HG03521 (cell line): ENCODE measurements around the gene TBL2.
"Not testable (repeated sequence)": the region's sequence is repeated elsewhere in the genome, so short reads cannot be mapped to it uniquely, and the experiment has no call there.

Source experiments
- ATAC-seq: cut with Tn5 transposase; IDR thresholded peaks from one replicate; pipeline ENCODE4 v1.9.1; 2021; ENCODE audit warnings: mild to moderate bottlenecking, moderate library complexity; ENCODE audit not compliant: unreplicated experiment

The TBL2 gene

DNA sequence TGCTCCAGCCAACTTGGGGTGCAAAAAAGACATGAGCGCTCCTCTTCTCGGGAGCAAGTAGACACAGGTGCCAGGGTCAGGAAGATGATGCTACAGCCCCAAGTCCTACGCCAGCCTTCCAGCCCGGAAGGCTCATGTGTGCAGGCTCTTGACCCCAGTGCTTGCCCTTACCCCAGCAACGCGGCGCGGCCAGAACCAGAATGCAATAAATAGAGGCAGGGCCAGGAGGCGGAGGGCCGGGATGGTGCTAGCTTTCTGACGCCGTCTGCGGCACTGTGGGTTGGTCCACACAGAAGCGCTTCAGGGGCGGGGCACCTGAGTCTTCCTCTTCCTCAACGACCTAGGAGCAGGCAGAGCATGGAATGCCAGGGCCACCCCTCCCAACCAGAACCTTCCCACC, 41.3 kb downstream of the TBL2 start:
- ATAC-seq: no peak

DNA sequence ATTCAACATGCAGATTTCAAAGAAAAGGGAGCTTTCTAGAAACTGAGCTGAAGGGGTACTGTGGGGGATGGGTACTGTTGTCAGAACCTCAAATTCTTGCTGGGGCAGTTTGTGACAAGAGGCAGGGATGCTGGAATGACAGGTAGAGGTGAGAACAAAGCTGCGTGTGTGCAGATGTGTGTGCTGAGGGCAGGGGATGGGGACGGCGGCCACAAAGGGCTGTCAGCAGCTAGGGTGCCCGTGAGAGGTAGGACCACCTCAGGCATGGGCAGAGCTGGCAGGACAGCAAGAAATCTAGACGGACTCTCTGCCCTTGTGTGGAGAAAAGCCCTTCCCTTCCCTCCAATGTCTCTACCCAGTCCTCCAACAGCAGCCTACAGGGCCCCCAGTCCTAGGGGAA, 41.9 kb downstream of the TBL2 start:
- ATAC-seq: no peak

DNA sequence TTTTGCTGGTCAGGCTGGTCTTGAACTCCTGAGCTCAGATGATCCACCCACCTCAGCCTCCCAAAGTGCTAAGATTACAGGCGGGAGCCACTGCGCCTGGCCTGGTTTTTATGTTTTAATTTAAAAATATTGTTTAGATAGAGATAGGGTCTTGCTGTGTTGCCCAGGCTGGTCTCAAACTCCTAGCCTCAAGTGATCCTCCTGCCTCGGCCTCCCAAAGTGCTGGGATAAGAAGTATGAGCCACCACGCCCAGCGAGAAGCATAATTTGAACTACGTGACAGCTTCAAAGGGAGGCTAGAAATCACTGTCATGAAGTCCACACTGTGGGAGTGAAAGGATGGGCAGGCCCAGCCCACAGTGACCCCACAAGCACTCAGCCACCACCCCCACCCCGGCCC, 42.5 kb downstream of the TBL2 start:
- ATAC-seq: not testable (repeated sequence)

DNA sequence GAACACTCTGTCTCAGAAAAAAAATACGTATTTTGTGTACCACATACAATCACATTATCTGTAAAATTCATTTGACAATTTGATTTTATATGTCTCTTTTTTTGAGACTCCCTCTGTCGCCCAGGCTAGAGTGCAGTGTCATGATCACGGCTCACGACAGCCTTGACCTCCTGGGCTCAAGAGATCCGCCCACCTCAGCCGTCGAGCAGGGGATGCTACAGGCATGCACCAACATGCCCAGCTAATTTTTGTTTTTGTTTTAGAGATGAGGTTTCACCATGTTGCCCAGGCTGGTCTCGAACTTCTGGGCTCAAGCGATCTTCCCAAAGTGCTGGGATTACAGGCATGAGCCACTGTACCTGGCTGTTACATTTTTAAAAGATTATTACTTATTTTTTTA, 44.6 kb downstream of the TBL2 start:
- ATAC-seq: no peak

DNA sequence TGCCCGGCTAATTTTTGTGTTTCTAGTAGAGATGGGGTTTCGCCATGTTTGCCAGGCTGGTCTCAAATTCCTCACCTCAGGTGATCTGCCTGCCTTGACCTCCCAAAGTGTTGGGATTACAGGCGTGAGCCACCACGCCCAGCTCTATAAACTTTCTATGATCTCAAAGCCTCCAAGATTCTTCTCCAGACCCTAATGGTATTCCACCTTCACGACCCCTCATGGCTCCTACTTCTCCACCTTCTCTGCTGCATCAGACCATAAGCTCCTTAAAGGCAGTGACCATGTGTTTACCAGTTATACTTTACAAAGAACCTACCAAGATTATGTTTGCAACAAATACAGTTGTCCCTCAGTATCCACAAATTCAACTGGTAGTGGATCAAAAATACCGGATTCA, 46.2 kb downstream of the TBL2 start:
- ATAC-seq: no peak

DNA sequence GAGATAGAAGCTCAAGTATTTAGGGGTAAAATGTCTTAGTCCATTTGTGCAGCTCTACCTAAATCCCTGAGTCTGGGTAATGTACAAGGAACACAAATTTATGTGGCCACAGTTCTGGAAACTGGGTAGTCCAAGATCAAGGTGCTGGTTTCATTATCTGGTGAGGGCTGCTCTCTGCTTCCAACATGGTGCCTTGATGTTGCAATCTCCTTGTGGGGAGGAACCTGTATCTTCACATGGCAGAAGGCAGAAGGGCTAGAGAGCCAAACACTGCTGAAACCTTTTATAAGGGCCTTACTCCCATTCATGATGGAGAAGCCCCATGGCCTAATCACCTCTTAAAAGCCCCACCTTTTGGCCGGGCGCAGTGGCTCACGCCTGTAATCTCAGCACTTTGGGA, 47.6 kb downstream of the TBL2 start:
- ATAC-seq: no peak

DNA sequence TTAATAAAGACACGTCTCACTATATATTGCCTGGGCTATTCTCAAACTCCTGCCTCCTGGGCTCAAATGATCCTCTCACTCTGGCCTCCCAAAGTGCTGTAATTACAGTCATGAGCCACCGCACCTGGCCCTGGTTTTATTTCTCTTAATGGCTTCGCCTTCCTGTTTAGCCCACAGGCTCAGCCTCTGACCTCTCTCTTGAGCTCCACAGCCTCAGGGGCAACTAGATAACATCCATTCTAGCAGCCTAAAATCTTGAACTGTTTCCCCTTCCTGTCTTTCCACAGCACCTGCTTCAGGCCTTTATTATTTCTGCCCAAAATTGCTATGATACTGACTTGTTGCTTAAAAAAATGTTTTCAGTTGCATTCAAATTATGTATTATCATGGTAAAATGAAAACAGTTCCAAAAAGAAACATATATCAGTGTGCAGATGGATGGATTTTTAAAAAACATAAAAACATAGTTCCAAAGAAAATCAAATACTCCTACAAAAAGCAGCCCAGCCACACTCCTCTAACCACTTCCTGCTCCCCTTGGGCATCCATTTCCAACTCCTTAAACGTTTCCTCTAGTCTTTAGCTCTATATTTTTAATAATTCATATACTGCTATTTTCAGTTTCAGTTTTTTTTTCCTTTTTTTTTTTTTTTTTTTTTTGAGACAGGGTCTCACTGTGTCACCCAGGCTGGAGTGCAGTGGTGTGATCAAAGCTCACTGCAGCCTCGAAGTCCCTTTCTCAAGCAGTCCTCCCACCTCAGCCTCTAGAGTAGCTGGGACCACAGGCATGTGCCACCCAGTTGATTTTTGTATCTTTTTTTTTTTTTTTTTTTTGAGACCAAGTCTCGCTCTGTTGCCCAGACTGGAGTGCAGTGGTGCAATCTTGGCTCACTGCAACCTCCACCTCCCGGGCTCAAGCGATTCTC, 51.2 kb downstream of the TBL2 start:
- ATAC-seq: no peak

DNA sequence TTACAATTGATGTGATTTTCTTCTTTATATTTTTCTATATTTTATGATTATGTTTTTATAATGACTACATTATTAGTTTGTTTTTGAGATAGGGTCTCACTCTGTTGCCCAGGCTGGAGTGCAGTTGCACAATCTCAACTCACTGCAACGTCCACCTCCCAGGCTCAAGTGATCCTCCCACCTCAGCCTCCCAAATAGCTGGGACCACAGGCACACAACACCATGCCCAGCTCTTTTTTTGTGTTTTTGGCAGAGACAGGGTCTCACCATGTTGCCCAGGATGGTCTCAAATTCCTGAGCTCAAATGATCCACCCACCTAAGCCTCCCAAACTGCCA, 52.3 kb downstream of the TBL2 start:
- not testable (repeated sequence) for ATAC-seq

DNA sequence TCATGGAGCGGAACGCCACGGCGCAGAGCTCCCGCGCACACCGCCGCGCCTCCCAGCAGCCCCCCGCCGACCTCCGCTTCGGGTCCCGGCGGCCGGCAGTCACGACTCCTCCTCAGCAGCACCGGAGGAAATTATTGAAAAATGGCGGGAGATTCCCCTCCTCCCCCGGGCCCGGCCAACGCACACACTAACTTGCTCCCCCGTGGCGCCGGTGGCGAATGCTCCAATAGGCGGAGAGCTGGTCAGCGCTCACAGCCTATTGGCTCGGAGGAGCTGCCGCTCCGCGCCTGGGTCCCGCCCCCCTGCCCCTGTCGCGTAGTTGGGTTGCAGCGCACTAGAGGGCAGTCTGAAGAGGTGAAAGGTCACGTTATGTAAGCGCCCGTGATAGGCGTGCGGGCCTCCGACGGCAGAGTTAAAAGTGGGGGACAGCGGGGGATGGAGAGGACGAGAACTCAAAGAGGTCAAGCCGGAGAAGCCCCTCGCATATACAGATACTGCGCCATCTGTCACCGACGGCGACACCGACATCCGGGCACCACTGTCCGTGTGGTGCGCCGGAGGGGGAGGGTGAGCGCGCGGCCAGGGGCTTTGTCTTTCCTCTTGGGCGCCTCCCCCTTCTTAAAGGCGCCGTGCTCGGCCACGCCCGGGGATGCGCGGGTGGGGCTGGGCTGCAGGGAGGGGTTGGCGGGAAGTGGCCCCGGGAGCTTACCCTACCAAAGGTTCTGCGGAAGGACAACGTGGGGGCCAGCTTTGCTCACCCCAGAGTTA, 56.1 kb downstream of the TBL2 start, which contains the start of gene BAZ1B:
TSS of gene BAZ1B (minus strand) at position 189 of the 768 bp plus-strand sequence. CDS start 360 bp downstream, outside the sequence.
- ATAC-seq: peak; percentile 86

DNA sequence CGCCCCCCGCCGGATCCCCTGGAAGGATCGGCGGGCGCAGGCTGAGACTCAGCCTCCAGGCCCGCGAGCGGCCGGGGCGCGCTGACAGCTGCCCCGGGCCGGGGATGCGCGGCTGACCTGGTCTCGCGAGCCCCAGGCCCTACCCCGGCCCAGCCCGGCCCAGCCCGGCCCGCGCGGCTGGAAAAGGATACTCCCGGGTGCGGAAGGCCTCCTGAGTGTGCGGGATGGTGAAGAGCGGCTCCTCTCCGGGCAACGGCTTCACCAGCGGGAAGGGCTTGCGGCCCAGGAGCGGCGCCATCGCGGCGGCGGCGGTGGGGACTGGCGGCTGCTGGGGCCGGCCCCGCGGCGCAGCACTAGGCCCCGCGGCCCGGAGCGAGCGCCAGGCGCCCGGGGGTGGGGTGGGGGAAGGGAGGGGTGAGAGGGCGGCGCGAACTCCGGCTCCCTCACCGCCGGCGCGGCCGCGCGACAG, 56.7 kb downstream of the TBL2 start:
- peak; percentile 34 for ATAC-seq

DNA sequence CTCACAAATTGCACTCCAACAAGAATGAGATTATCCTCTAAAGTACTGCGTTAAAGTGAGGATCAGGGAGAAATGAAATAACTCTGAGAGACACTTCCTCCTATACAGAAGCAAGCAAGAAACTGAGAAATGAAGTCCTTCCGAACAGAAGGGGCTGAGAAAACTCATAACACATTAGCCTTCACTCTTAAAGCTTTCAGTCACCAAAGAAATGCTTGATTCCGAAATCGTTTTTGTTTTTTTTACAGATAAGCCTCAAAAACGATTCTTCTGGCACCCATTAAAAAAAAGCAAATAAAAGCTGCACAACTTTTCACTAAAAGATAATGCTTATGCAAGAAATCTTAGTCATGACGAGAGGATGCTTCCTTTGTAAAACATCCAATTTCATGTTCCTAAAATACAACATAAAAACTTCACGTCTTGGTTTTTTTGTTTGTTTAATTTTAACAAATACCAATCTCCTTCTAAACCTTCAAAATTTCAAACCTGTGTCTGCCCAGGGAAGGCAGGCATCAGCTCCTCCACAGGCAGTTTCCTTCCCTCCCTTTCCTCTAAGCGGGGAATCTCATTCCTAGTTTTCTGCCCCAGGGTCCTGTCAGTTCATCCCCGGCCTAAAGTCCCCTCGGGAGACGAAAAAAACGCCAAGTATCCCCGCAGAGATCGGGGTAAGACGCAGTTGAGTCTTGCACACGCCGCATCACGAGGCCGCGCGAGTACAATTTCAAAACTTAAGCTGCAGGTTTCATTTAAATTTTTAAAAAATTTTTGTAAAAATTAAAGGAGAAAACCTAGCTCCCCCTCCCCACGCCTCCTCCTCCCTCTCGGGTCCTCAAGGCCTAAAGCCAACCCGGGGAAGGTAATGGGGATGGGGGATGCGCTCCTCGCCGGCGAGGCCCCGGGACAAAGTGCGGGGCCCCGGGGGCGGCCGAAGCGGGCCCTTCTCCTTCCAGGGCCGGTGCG, 57.4 kb downstream of the TBL2 start:
- no peak for ATAC-seq

DNA sequence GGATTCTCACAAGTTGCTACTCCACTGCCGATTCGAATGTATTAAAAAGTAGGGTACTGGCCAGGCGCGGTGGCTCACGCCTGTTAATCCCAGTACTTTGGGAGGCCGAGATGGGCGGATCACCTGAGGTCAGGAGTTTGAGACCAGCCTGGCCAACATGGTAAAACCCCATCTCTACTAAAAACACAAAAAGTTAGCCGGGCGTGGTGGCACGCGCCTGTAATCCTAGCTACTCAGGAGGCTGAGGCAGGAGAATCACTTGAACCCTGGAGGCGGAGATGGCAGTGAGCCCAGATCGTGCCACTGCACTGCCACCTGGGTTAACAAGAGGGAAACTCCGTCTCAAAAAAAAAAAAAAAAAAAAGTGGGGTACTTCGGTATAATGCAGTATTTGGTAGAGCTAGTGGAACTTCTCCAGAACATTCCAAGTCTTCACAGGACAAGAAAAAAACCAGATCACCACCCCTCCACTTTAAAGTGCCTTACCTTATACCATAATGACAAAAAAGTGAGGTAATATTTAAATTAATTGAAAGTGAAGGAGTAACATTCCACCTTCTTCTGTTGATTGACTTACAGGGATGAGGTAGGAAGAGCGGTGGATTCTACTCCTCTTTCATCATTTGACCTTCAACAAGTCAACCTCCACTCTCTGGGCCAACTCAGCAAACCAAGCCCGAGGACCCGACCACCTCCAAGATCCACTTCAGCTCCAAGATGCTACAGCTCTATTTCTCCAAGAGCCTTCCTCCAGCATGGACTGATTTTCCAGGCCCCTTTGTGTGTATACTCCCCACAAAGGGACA, 58.3 kb downstream of the TBL2 start:
- no peak for ATAC-seq

DNA sequence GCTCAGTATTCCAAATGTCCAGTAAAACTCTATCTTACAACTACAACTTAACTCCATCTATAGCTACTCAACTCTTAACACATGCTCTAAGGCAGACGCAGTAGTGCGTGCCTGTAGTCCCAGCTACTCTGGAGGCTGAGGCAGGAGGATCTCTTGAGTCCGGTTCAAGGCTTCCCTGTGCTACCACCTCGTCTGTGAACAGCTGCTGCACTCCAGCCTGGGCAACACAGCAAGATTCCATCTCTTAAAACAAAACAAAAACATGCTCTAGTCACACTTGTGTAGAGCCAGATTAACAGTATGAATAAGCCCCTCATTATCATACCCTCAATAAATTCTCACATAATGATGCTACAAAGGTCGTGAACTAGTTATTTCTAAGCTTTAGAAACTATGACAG, 59.9 kb downstream of the TBL2 start:
- no peak for ATAC-seq
